Measurements from ENCODE around the gene OSTF1.

OSTF1 gene

GRCh38 chr9:75112789-75113188 lies 24.5 kb downstream of the OSTF1 start:
- DNase-seq (ENCODE audit: extremely low read depth, low read depth): no peak
- no peak for TF ChIP-seq CTCF (IDR thresholded peaks at IDR 0.05; ENCODE audit: low read depth, low read length, missing control alignments)

GRCh38 chr9:75116306-75116705 lies 28.0 kb downstream of the OSTF1 start:
- TF ChIP-seq CTCF (IDR thresholded peaks at IDR 0.05; ENCODE audit: low read depth, low read length, missing control alignments): no peak
- DNase-seq (ENCODE audit: extremely low read depth, low read depth): no peak
- no peak overlapping the region for H3K4me3 ChIP-seq (replicated peaks; ENCODE audit: low read depth, low read length)

More at GRCh38 chr9:75112789-75113188, 24.5 kb downstream of the OSTF1 start:
- H3K4me3 ChIP-seq (replicated peaks; ENCODE audit: low read depth, low read length): no peak overlapping the region

- DNase-seq (ENCODE audit: extremely low read depth, low read depth): no peak
- TF ChIP-seq CTCF (IDR thresholded peaks at IDR 0.05; ENCODE audit: low read depth, low read length, missing control alignments): no peak
- no peak overlapping the region for H3K4me3 ChIP-seq (replicated peaks; ENCODE audit: low read depth, low read length)
Observed at GRCh38 chr9:75117564-75117963, 29.2 kb downstream of the OSTF1 start.

GRCh38 chr9:75120686-75121085 lies 32.4 kb downstream of the OSTF1 start:
- TF ChIP-seq CTCF (IDR thresholded peaks at IDR 0.05; ENCODE audit: low read depth, low read length, missing control alignments): no peak
- H3K4me3 ChIP-seq (replicated peaks; ENCODE audit: low read depth, low read length): no peak overlapping the region
- no peak for DNase-seq (ENCODE audit: extremely low read depth, low read depth)

- TF ChIP-seq CTCF (IDR thresholded peaks at IDR 0.05; ENCODE audit: low read depth, low read length, missing control alignments): no peak
- no peak for DNase-seq (ENCODE audit: extremely low read depth, low read depth)
- no peak overlapping the region for H3K4me3 ChIP-seq (replicated peaks; ENCODE audit: low read depth, low read length)
Observed at GRCh38 chr9:75121914-75122558, 33.7 kb downstream of the OSTF1 start.

- DNase-seq (ENCODE audit: extremely low read depth, low read depth): no peak
- TF ChIP-seq CTCF (IDR thresholded peaks at IDR 0.05; ENCODE audit: low read depth, low read length, missing control alignments): no peak
- H3K4me3 ChIP-seq (replicated peaks; ENCODE audit: low read depth, low read length): no peak overlapping the region
Observed at GRCh38 chr9:75123696-75124095, 35.4 kb downstream of the OSTF1 start.

- no peak for DNase-seq (ENCODE audit: extremely low read depth, low read depth)
- H3K4me3 ChIP-seq (replicated peaks; ENCODE audit: low read depth, low read length): no peak overlapping the region
- no peak for TF ChIP-seq CTCF (IDR thresholded peaks at IDR 0.05; ENCODE audit: low read depth, low read length, missing control alignments)
Observed at GRCh38 chr9:75128535-75128934, 40.2 kb downstream of the OSTF1 start.

Measured in HFF-Myc (cell line).